Measurements from ENCODE around the gene PACS2.

DNA sequence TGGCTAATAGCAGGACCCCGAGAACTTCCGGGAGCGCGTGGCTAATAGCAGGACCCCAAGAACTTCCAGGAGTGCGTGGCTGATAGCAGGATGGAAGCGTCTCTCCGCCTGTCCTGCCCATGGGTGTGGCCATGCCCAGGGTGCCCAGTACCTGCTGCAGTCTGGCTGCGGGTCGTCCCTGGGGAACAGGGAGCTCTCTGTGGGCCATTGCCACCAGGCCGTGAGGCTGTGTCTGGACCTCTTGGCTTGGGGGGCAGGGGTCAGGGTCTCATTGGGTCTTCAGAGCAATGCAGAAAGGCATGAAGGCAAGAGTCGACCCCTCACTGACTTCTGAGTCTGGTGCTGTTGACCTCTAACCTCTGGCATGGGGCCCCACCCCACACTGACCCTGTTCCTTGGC is 35.4 kb downstream of the PACS2 start:
- TF ChIP-seq, protein P1, sequence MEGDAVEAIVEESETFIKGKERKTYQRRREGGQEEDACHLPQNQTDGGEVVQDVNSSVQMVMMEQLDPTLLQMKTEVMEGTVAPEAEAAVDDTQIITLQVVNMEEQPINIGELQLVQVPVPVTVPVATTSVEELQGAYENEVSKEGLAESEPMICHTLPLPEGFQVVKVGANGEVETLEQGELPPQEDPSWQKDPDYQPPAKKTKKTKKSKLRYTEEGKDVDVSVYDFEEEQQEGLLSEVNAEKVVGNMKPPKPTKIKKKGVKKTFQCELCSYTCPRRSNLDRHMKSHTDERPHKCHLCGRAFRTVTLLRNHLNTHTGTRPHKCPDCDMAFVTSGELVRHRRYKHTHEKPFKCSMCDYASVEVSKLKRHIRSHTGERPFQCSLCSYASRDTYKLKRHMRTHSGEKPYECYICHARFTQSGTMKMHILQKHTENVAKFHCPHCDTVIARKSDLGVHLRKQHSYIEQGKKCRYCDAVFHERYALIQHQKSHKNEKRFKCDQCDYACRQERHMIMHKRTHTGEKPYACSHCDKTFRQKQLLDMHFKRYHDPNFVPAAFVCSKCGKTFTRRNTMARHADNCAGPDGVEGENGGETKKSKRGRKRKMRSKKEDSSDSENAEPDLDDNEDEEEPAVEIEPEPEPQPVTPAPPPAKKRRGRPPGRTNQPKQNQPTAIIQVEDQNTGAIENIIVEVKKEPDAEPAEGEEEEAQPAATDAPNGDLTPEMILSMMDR (IDR thresholded peaks at IDR 0.05) = no peak
- no peak for TF ChIP-seq ZFX (IDR thresholded peaks at IDR 0.05; ENCODE audit: borderline replicate concordance)
